ENCODE results near the gene UNC5C.

UNC5C gene

DNA sequence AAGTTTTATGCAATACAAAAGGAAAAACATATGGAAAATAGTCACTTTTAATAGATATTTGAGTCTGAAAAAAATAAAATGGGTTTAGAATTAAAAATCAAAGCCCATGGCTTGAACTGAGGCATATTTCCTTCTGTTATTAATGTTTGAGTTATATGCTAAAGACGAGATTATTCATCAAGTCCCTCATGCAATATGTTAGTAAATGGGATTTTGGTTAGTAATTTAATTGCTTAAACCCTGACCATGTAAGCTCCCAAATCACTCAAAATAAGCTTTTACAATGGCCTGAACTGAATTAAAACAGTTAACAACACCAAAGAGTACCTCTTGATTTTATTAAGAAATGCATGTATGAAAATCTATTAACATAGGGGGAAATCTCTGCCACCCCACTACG lies 12.1 kb downstream of the UNC5C start:
- H3K4me3 ChIP-seq (replicated peaks; ENCODE audit: low read depth, low read length) = no peak overlapping the region
- TF ChIP-seq, protein P1, sequence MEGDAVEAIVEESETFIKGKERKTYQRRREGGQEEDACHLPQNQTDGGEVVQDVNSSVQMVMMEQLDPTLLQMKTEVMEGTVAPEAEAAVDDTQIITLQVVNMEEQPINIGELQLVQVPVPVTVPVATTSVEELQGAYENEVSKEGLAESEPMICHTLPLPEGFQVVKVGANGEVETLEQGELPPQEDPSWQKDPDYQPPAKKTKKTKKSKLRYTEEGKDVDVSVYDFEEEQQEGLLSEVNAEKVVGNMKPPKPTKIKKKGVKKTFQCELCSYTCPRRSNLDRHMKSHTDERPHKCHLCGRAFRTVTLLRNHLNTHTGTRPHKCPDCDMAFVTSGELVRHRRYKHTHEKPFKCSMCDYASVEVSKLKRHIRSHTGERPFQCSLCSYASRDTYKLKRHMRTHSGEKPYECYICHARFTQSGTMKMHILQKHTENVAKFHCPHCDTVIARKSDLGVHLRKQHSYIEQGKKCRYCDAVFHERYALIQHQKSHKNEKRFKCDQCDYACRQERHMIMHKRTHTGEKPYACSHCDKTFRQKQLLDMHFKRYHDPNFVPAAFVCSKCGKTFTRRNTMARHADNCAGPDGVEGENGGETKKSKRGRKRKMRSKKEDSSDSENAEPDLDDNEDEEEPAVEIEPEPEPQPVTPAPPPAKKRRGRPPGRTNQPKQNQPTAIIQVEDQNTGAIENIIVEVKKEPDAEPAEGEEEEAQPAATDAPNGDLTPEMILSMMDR (IDR thresholded peaks at IDR 0.05; ENCODE audit: low read depth, low read length, missing control alignments) = no peak
- no peak for DNase-seq (ENCODE audit: extremely low read depth, low read depth)

DNA sequence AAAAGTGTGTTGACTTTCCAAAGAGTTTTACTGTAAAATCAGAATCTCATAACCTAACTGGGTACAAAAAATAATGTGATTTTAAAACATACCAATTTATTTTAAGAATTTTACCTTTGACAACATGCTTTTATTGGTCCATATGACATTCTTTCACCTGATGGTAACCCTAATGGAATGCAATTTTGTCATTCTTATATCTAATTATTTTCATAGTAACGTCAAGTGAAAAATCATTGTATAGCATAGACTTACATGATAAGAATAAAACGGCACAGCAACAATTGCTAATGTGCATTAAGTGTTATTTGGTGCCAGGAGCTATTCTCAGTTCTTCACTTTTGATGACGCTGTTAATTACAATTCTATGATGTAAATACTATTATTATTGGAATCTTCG lies 13.6 kb downstream of the UNC5C start:
- no peak for DNase-seq (ENCODE audit: extremely low read depth, low read depth)
- TF ChIP-seq, protein P1 (IDR thresholded peaks at IDR 0.05; ENCODE audit: low read depth, low read length, missing control alignments) = no peak
- no peak overlapping the region for H3K4me3 ChIP-seq (replicated peaks; ENCODE audit: low read depth, low read length)

DNA sequence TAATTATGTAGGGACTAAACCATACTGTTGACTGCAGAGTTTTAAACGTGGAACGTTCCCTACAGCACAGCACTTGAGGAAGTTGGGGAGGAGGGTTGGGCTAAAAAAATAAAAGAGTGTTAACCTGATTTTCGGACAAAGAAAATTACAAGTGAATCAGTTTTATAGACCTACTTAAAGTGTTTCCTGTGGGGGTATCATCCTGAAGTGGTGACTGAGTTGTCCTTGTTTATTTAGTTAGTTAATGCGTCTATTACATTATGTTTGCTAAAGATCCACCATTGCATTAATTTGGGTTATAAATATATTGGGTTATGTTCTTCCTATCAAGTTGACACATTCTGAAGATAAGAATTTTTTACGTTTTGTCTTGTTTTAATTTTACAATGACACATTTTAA lies 14.7 kb downstream of the UNC5C start:
- TF ChIP-seq, protein P1 (IDR thresholded peaks at IDR 0.05; ENCODE audit: low read depth, low read length, missing control alignments) = no peak
- no peak overlapping the region for H3K4me3 ChIP-seq (replicated peaks; ENCODE audit: low read depth, low read length)
- no peak for DNase-seq (ENCODE audit: extremely low read depth, low read depth)

DNA sequence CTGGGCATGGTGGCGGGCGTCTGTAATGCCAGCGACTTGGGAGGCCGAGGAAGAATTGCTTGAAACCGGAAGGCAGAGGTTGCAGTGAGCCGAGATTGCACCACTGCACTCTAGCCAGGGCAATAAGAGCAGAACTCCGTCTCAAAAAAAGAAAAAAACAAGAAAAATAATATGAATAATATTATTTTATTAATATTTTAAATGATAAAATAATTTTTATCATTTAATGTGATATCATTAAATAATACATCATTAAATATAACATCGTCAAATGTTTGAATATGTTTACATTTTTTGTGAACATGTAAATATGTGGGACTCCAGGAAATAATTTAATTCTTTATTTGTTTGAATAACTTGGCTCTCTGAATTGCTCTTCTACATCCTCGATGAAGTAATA lies 15.5 kb downstream of the UNC5C start:
- H3K4me3 ChIP-seq (replicated peaks; ENCODE audit: low read depth, low read length) = no peak overlapping the region
- no peak for DNase-seq (ENCODE audit: extremely low read depth, low read depth)
- TF ChIP-seq, protein P1 (IDR thresholded peaks at IDR 0.05; ENCODE audit: low read depth, low read length, missing control alignments) = no peak

DNA sequence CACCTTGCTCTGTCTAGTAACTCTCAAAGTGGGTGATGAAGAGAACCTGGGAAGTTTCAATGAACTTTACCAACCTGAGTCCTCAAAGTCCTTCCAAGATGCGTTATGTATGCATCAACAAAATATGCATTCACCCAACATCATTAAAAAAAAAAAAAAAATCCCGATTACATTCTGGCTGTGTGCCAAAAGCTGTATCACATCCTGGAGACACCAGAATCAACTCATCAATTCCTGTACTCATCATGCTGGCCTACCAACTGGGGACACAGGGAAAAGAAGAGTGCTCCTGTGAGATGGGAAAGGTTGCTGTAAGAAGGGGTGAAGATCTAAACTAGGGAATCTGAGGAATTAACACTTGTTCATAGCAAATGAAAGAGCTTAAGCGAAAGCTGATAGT lies 16.5 kb downstream of the UNC5C start:
- TF ChIP-seq, protein P1 (IDR thresholded peaks at IDR 0.05; ENCODE audit: low read depth, low read length, missing control alignments) = no peak
- no peak overlapping the region for H3K4me3 ChIP-seq (replicated peaks; ENCODE audit: low read depth, low read length)
- no peak for DNase-seq (ENCODE audit: extremely low read depth, low read depth)

DNA sequence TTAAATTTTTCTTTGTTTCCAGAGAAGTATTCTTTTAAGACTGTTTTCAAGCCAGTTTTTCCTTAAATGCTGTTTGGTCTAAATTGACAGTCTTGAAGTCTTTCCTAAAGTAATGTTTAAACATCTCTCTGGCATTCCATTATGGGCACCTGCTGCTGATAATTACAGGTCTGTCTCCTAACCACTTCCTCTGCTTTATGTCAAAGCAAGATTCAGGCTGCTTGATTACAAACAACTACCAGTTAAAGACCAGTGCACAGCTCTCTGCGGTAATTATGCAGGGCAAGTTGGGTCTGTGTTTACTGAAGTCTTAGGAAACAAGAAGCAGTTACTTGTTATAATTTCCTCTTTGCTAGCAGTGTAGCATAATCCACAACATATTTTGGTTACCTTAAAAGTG lies 17.6 kb downstream of the UNC5C start:
- no peak for DNase-seq (ENCODE audit: extremely low read depth, low read depth)
- no peak overlapping the region for H3K4me3 ChIP-seq (replicated peaks; ENCODE audit: low read depth, low read length)
- TF ChIP-seq, protein P1 (IDR thresholded peaks at IDR 0.05; ENCODE audit: low read depth, low read length, missing control alignments) = no peak

DNA sequence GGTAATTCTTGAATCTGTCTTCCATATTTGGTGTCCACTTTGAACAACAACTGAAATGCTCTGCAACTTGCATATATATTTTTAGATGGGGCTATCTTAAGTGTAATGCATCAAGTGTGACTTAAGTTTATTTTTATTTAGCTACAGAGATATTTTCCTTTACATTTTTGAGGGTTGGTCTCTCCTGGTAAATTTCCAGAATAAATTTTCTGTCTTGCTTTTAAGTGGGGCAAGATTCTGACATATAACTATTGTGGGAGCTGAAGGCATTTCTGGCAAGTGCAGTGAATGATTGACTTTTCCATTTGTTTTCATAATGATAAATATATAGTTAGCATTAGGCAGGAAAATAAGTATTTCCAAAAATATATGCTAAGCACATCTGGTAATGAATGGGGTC lies 18.8 kb downstream of the UNC5C start:
- TF ChIP-seq, protein P1 (IDR thresholded peaks at IDR 0.05; ENCODE audit: low read depth, low read length, missing control alignments) = no peak
- DNase-seq (ENCODE audit: extremely low read depth, low read depth) = no peak
- no peak overlapping the region for H3K4me3 ChIP-seq (replicated peaks; ENCODE audit: low read depth, low read length)
